ENCODE results near the gene RYR2. TPM values are rescaled to one million over a fixed set of nuclear protein-coding genes. Genes with fewer than 3 reads are reported as not detected.
A peak's percentile ranks its signal among the peaks of the same experiment; 100 is the strongest.

The RYR2 gene
- total RNA-seq, 1 donor from 2014 or later, result 0.90 TPM

DNA sequence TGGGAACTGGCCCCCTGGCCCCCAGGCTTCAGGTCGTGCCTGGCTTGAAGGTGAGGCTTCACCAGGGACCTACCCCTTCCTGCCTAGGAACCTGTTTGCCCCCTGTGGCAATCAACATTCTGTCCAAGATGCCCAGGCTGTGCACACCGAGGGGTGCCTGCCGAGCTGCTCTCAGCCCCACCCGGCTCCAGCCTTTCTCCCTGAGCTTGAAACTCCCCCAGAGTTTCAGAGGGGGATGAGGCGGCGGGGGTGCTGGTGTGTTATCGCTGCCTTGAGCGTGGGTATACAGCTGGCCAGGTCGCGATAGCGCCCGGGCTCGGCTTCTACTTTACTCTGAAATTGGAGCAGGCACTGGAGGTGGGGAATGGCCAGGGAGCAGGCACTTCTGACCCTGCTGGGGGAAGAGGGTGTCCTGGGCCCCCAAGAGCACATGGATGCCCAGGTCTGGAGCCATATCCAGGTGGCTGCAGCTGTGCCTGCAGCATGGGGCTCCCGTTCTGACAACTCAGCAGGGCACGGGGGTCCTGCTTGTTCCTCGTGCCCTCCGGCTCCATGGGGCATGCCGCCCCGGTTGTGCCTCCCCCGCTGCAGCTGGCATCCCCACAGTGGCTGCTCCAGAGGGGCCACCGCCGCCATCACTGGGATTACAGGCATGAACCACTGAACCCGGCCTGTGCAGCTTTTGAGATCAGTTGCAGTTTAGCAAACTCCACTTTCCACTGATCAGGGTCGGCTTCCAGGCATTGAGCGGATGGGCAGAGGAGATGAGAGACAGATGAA is 29.8 kb downstream of the RYR2 start:
- H3K4me1 ChIP-seq, result no peaks in the 10 kb centered on the region
- no peak for TF ChIP-seq EZH2 (IDR thresholded peaks at IDR 0.05)
- TF ChIP-seq EZH2phosphoT487 (IDR thresholded peaks at IDR 0.05), result no peak
- TF ChIP-seq, protein P1, sequence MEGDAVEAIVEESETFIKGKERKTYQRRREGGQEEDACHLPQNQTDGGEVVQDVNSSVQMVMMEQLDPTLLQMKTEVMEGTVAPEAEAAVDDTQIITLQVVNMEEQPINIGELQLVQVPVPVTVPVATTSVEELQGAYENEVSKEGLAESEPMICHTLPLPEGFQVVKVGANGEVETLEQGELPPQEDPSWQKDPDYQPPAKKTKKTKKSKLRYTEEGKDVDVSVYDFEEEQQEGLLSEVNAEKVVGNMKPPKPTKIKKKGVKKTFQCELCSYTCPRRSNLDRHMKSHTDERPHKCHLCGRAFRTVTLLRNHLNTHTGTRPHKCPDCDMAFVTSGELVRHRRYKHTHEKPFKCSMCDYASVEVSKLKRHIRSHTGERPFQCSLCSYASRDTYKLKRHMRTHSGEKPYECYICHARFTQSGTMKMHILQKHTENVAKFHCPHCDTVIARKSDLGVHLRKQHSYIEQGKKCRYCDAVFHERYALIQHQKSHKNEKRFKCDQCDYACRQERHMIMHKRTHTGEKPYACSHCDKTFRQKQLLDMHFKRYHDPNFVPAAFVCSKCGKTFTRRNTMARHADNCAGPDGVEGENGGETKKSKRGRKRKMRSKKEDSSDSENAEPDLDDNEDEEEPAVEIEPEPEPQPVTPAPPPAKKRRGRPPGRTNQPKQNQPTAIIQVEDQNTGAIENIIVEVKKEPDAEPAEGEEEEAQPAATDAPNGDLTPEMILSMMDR (IDR thresholded peaks at IDR 0.05), result no peak
- H3K4me3 Mint-ChIP-seq, result no peak overlapping the region
- H4K20me1 ChIP-seq (ENCODE audit: low read depth), result no peaks in the 10 kb centered on the region
- no peak for DNase-seq (ENCODE audit: low spot score)
- H3F3A ChIP-seq (ENCODE audit: low read depth), result no peaks in the 10 kb centered on the region
- no peaks in the 10 kb centered on the region for H3K4me1 Mint-ChIP-seq
- H3K36me3 Mint-ChIP-seq, result no peaks in the 10 kb centered on the region
- no peak overlapping the region for H3K27ac ChIP-seq
- no peak overlapping the region for H3K9ac ChIP-seq
- H3K9me3 Mint-ChIP-seq, result no peaks in the 10 kb centered on the region
- H3K79me2 ChIP-seq (ENCODE audit: low read depth), result no peaks in the 10 kb centered on the region
- H3K27me3 Mint-ChIP-seq (ENCODE audit: insufficient read depth, low read depth), result no peaks in the 10 kb centered on the region
- no peaks in the 10 kb centered on the region for H3K9me3 ChIP-seq (ENCODE audit: low read depth)
- H2AFZ ChIP-seq (replicated peaks), result no peak overlapping the region
- H3K4me2 ChIP-seq, result no peak overlapping the region
- no peaks in the 10 kb centered on the region for H3K36me3 ChIP-seq
- no peaks in the 10 kb centered on the region for H3K27me3 ChIP-seq
- H3K27ac Mint-ChIP-seq, result no peak overlapping the region
- H3K4me3 ChIP-seq, result no peak overlapping the region

DNA sequence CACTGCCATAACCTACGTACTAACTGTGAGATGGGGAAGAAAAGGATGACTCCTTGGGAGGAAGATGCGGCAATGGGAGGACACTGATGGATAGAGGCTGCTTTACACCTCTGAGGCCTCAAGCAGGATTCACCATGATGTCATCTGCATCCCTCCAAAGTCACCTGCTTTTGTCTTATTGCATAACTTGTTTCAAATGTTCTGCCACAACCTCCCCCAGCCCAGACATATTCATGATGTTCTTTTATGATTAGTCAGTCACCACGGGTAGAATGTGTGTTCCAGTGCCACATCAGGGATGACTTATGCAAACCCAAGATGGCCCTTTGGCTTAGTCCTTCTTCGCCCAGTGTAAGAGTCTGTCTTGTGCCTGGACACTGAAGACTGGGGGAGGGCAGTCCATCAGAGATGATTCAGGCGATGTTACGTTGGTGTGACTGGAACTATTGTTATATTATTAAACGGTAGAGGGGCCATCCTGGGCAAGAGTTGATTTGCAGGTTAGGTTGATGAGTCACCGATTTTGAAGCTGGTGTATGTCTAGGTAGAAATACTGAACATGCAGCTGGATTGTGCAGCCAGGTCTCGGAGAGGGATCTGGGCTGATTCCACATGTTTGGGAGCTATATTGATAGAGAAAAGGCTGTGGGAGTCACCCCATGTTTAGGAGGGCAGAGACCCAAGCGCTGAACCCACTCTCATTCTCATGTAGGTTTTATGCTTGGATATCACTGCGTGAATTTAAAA is 32.6 kb downstream of the RYR2 start:
- Histone ChIP-seq H4K20me1 (ENCODE audit: low read depth) (no peaks in the 10 kb centered on the region), H3K27ac (no peak overlapping the region), H2AFZ (replicated peaks) (peak overlapping the region; percentile 17), H3K9ac (no peak overlapping the region), H3K27me3 (no peaks in the 10 kb centered on the region), H3K4me2 (no peak overlapping the region), H3K36me3 (no peaks in the 10 kb centered on the region), H3F3A (ENCODE audit: low read depth) (no peaks in the 10 kb centered on the region), H3K4me3 (no peak overlapping the region), H3K79me2 (ENCODE audit: low read depth) (no peaks in the 10 kb centered on the region), H3K4me1 (no peaks in the 10 kb centered on the region), H3K9me3 (ENCODE audit: low read depth) (no peaks in the 10 kb centered on the region)
- no peak for DNase-seq (ENCODE audit: low spot score)
- Mint-ChIP-seq H3K27me3 (ENCODE audit: insufficient read depth, low read depth) (no peaks in the 10 kb centered on the region), H3K9me3 (no peaks in the 10 kb centered on the region), H3K27ac (no peak overlapping the region), H3K4me1 (no peaks in the 10 kb centered on the region), H3K36me3 (no peaks in the 10 kb centered on the region), H3K4me3 (no peak overlapping the region)
- no peak for TF ChIP-seq EZH2 (IDR thresholded peaks at IDR 0.05)
- TF ChIP-seq EZH2phosphoT487 (IDR thresholded peaks at IDR 0.05), result no peak

DNA sequence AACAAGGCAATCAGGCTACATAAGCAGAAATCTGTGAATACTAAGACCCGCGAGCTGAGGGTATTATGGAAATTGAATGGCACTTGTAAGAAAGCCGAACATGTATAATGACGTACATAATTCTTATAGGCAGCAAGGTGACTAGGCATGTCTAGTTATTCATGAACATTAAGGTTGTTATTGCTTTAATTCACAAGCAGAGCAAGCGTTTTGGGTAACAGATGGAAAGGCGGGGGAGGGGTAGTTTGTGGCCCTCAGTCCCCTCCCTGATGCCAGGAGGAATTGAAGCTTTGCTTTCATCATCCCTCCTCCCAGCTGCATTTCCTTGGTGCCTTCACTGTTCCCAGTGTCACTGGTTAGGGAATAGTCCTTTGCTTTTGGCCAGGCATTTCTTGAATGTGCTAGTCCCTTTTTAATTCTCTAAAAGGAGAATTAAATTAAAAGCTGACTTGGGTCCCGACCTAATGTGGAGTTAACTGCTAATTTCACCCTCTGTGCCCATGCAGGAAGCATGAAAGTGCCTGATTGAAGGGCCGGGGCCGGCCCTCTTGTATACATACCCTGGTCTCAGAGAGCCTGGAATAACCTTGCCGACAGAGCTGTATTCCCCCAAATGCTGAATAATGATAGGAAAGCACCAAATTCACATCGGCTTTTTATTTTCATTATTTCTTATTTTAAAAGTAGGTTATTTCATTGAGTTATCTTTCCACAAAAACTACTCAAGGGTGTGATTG is 42.5 kb downstream of the RYR2 start:
- Mint-ChIP-seq H3K27ac (no peak overlapping the region), H3K9me3 (no peaks in the 10 kb centered on the region), H3K27me3 (ENCODE audit: insufficient read depth, low read depth) (peaks cover 2% of the 10 kb centered on the region), H3K4me1 (peaks cover 2% of the 10 kb centered on the region), H3K36me3 (no peaks in the 10 kb centered on the region), H3K4me3 (no peak overlapping the region)
- H3K79me2 ChIP-seq (ENCODE audit: low read depth), result no peaks in the 10 kb centered on the region
- TF ChIP-seq EZH2phosphoT487 (IDR thresholded peaks at IDR 0.05), result no peak
- no peak for TF ChIP-seq EZH2 (IDR thresholded peaks at IDR 0.05)
- TF ChIP-seq, protein P1 (IDR thresholded peaks at IDR 0.05), result no peak
- no peaks in the 10 kb centered on the region for H3K9me3 ChIP-seq (ENCODE audit: low read depth)
- H3F3A ChIP-seq (ENCODE audit: low read depth), result no peaks in the 10 kb centered on the region
- peak overlapping the region; percentile 29 for H2AFZ ChIP-seq (replicated peaks)
- H3K36me3 ChIP-seq, result no peaks in the 10 kb centered on the region
- H3K4me1 ChIP-seq, result no peaks in the 10 kb centered on the region
- H3K27ac ChIP-seq, result no peak overlapping the region
- H3K27me3 ChIP-seq, result no peaks in the 10 kb centered on the region
- H3K4me3 ChIP-seq, result no peak overlapping the region
- no peak overlapping the region for H3K4me2 ChIP-seq
- H3K9ac ChIP-seq, result no peak overlapping the region
- H4K20me1 ChIP-seq (ENCODE audit: low read depth), result no peaks in the 10 kb centered on the region
- DNase-seq (ENCODE audit: low spot score), result no peak
